Globus pallidus (tissue), 1 donor: Measurements from ENCODE around the gene AKAP17A.

ENCODE experiments used
- DNase-seq: peaks from one replicate; pipeline ENCODE4 v3.0.0-alpha.2; 2015; ENCODE audit warnings: low spot score

AKAP17A gene

GRCh38 chrX:1582686-1583437 lies 8.5 kb upstream of the AKAP17A start:
- DNase-seq = no peak

- DNase-seq = no peak
Observed at GRCh38 chrX:1584237-1585011, 7.0 kb upstream of the AKAP17A start.

- DNase-seq = no peak
Observed at GRCh38 chrX:1587161-1587560, 4.2 kb upstream of the AKAP17A start.

- DNase-seq = no peak
Observed at GRCh38 chrX:1589356-1590130, 1.9 kb upstream of the AKAP17A start.

- DNase-seq = peak; percentile 7
Observed at GRCh38 chrX:1591863-1592469, 562 bp downstream of the AKAP17A start.

- DNase-seq = no peak
Observed at GRCh38 chrX:1592470-1593142, 1.2 kb downstream of the AKAP17A start.

GRCh38 chrX:1593286-1594271 lies 2.2 kb downstream of the AKAP17A start:
- no peak for DNase-seq

GRCh38 chrX:1595711-1596060 lies 4.3 kb downstream of the AKAP17A start:
- DNase-seq = no peak

- no peak for DNase-seq
Observed at GRCh38 chrX:1596676-1597344, 5.4 kb downstream of the AKAP17A start.

GRCh38 chrX:1597345-1598020 lies 6.1 kb downstream of the AKAP17A start:
- DNase-seq = no peak

GRCh38 chrX:1598021-1598875 lies 6.8 kb downstream of the AKAP17A start:
- DNase-seq = no peak

- no peak for DNase-seq
Observed at GRCh38 chrX:1598876-1599790, 7.7 kb downstream of the AKAP17A start.

GRCh38 chrX:1599791-1600405 lies 8.5 kb downstream of the AKAP17A start:
- no peak for DNase-seq

GRCh38 chrX:1600406-1601050 lies 9.1 kb downstream of the AKAP17A start:
- DNase-seq = no peak

GRCh38 chrX:1601051-1601767 lies 9.8 kb downstream of the AKAP17A start:
- no peak for DNase-seq

GRCh38 chrX:1601768-1602085 lies 10.3 kb downstream of the AKAP17A start:
- no peak for DNase-seq
